ENCODE measurements around the gene LTO1. TPM values are rescaled to one million over a fixed set of nuclear protein-coding genes. Genes with fewer than 3 reads are reported as not detected.

LTO1 gene
- total RNA-seq, 1 experiment from 2014 or later, result 24.6 TPM

- no peaks in the 10 kb centered on the region for H3K36me3 ChIP-seq
- H3K9me3 ChIP-seq, result no peaks in the 10 kb centered on the region; the same call in 1 of the 2 replicates
- no peak for DNase-seq
- no peaks in the 10 kb centered on the region for H3K27me3 ChIP-seq
- no peak overlapping the region for H3K4me3 ChIP-seq
Observed at GRCh38 chr11:69617682-69618081, 57.5 kb downstream of the LTO1 start.

- H3K27me3 ChIP-seq, result no peaks in the 10 kb centered on the region
- H3K4me3 ChIP-seq, result no peak overlapping the region
- no peak for DNase-seq
- no peaks in the 10 kb centered on the region for H3K36me3 ChIP-seq
- no peaks in the 10 kb centered on the region; the same call in 1 of the 2 replicates for H3K9me3 ChIP-seq
Observed at GRCh38 chr11:69617220-69617619, 57.9 kb downstream of the LTO1 start.

Other genes starting within 250 kb of the LTO1 start
- gene LINC01488, start 193.7 kb downstream of the LTO1 start, total RNA-seq (2014; rRNA removed; shearing (Covaris generic); ENCODE audit: low replicate concordance), result not detected in 2 replicates
- gene CCND1, start 34.2 kb downstream of the LTO1 start, total RNA-seq (2014; rRNA removed; shearing (Covaris generic); ENCODE audit: low replicate concordance), result 43.8 and 60.7 TPM in 2 replicates
- not detected in 2 replicates for gene FGF19, start 28.7 kb upstream of the LTO1 start, total RNA-seq (2014; rRNA removed; shearing (Covaris generic); ENCODE audit: low replicate concordance)
- not detected in 2 replicates for gene FGF4, start 100.0 kb upstream of the LTO1 start, total RNA-seq (2014; rRNA removed; shearing (Covaris generic); ENCODE audit: low replicate concordance)
- gene FGF3, start 144.1 kb upstream of the LTO1 start, total RNA-seq (2014; rRNA removed; shearing (Covaris generic); ENCODE audit: low replicate concordance), result not detected in 2 replicates